Ovary (tissue), 9 donors: ENCODE measurements around the gene PSMG4. TPM values are rescaled to one million over a fixed set of nuclear protein-coding genes. Genes with fewer than 3 reads are reported as not detected.
A peak's percentile ranks its signal among the peaks of the same experiment; 100 is the strongest.

Experiments
- DNase-seq, 5 donors: peaks; one replicate each; pipeline ENCODE4 v3.0.0-alpha.2; 2019 to 2020
- H3K27ac ChIP-seq, 2 donors: fragments of 200-600 bp; one replicate each; pipeline versions ENCODE4 v1.5.1 to v1.8.0; 2019 to 2022
- H3K27me3 ChIP-seq: fragments of 200-600 bp; one replicate; pipeline ENCODE4 v1.8.0; 2022
- H3K36me3 ChIP-seq: fragments of 200-600 bp; sonication (generic); one replicate; pipeline ENCODE4 v1.5.1; 2019
- H3K4me1 ChIP-seq: one replicate; pipeline ENCODE4 v1.8.1; 2013; ENCODE audit warnings: mild to moderate bottlenecking, moderate library complexity; ENCODE audit not compliant: insufficient read depth
- H3K4me3 ChIP-seq: fragments of 200-600 bp; sonication (generic); one replicate; pipeline ENCODE4 v1.5.1; 2017
- H3K9me3 ChIP-seq, 2 donors: fragments of 200-600 bp in 1 of 2; sonication (generic) in 1 of 2; one replicate each; pipeline versions ENCODE4 v1.5.1 to v1.8.1; 2013 to 2019; ENCODE audit warnings: mild to moderate bottlenecking in 1 of 2, moderate library complexity in 1 of 2
- EP300 ChIP-seq: sonication (generic); formaldehyde crosslinking; IDR thresholded peaks from one replicate; pipeline ENCODE4 v1.6.1; 2017; ENCODE audit warnings: antibody characterized with exemption
- POLR2A ChIP-seq: fragments of 450-650 bp; IDR thresholded peaks from one replicate; pipeline ENCODE4 v1.6.1; 2017; ENCODE audit warnings: antibody characterized with exemption, mild to moderate bottlenecking, moderate library complexity
- WGBS, 3 donors: extraction: QIAGEN DNeasy Blood & Tissue Kit in 1 of 3; methylation state at CpG; one replicate each; pipeline versions ENCODE4 v1.1.5 to v1.1.7; 2013 to 2017; 5-methylcytosine and 5-hydroxymethylcytosine counted together
- intact Hi-C, 4 donors: fragments of 100-400 bp; cut with DNase I; formaldehyde crosslinking; loops; one replicate each; pipeline versions ENCODE4 v1.11.0 to v1.15.1; 2022 to 2023
- polyA plus RNA-seq, 2 donors: library from polyadenylated mRNA; stranded (reverse); fragments of 200-250 nt in 1 of 2; fragments of 350-450 nt in 1 of 2; fragmentation: Illumina TruSeq in 1 of 2; extraction: RNeasy Lipid Tissue Mini Kit (QIAGEN cat#74804) in 1 of 2; gene quantifications; one replicate each; pipeline ENCODE4 v1.2.3, GENCODE V29; 2013 to 2014
- total RNA-seq, 7 donors: library from RNA; depleted of rRNA in 2 of 7; stranded (reverse); fragments of >200 nt in 2 of 7; fragmentation: NEBNext Ultra II Directional in 3 of 7; extraction: Animal tissue kit (Norgen Biotek cat#: 25700) in 3 of 7; gene quantifications; one replicate each; pipeline versions ENCODE4 v1.1.0 to v1.2.4, GENCODE V29; 2016 to 2023
- TF ChIP-seq, protein P1 (sequence below), 3 donors: fragments of 450-650 bp in 2 of 3; fragments of 200-600 bp in 1 of 3; IDR thresholded peaks; one replicate each; pipeline versions ENCODE4 v1.5.1 to v1.8.0; 2016 to 2022; ENCODE audit warnings: antibody characterized with exemption in 3 of 3, mild to moderate bottlenecking in 1 of 3
- donor health status: DM: no; HTN: no; CAD: no; lungs with moderate emphysema.
- donor health status: DM: no; HTN: no; CAD: no.
- donor health status: Bipolar disorder and iron deficiency.
- donor health status: DM: yes; HTN: yes; CAD: no.
- donor health status: DM: no; HTN: no; CAD: no.
- donor health status: DM: yes; HTN: yes; CAD: no.

Gene PSMG4
- total and polyA plus RNA-seq, 9 donors: 8.5 to 34.8 (median 22.7) TPM

- Histone ChIP-seq H3K36me3 (no peaks in the 10 kb centered on the region), H3K9me3 (no peaks in the 10 kb centered on the region), H3K27me3 (no peaks in the 10 kb centered on the region), H3K27ac (no peak overlapping the region), H3K4me3 (no peak overlapping the region), H3K4me1 (peaks cover 1% of the 10 kb centered on the region)
- DNase-seq: peak in 3 of 5 donors; percentile 1 to 14 (median 5)
- no peak for TF ChIP-seq EP300
- TF ChIP-seq, protein P1, sequence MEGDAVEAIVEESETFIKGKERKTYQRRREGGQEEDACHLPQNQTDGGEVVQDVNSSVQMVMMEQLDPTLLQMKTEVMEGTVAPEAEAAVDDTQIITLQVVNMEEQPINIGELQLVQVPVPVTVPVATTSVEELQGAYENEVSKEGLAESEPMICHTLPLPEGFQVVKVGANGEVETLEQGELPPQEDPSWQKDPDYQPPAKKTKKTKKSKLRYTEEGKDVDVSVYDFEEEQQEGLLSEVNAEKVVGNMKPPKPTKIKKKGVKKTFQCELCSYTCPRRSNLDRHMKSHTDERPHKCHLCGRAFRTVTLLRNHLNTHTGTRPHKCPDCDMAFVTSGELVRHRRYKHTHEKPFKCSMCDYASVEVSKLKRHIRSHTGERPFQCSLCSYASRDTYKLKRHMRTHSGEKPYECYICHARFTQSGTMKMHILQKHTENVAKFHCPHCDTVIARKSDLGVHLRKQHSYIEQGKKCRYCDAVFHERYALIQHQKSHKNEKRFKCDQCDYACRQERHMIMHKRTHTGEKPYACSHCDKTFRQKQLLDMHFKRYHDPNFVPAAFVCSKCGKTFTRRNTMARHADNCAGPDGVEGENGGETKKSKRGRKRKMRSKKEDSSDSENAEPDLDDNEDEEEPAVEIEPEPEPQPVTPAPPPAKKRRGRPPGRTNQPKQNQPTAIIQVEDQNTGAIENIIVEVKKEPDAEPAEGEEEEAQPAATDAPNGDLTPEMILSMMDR (IDR thresholded peaks at IDR 0.05): no peak
- TF ChIP-seq POLR2A: no peak
- intact Hi-C loops: loop anchor here in 1 of 4 donors (10.0 kb wide), 1 partner anchor 167 kb away; the partner anchor contains the start of gene SLC22A23
- WGBS, 3 donors: 72 to 85% (median 78%) methylated on average over 17 of the region's 17 CpGs
These were observed 29.4 kb downstream of the PSMG4 start for GRCh38 chr6:3287976-3288707.

DNA sequence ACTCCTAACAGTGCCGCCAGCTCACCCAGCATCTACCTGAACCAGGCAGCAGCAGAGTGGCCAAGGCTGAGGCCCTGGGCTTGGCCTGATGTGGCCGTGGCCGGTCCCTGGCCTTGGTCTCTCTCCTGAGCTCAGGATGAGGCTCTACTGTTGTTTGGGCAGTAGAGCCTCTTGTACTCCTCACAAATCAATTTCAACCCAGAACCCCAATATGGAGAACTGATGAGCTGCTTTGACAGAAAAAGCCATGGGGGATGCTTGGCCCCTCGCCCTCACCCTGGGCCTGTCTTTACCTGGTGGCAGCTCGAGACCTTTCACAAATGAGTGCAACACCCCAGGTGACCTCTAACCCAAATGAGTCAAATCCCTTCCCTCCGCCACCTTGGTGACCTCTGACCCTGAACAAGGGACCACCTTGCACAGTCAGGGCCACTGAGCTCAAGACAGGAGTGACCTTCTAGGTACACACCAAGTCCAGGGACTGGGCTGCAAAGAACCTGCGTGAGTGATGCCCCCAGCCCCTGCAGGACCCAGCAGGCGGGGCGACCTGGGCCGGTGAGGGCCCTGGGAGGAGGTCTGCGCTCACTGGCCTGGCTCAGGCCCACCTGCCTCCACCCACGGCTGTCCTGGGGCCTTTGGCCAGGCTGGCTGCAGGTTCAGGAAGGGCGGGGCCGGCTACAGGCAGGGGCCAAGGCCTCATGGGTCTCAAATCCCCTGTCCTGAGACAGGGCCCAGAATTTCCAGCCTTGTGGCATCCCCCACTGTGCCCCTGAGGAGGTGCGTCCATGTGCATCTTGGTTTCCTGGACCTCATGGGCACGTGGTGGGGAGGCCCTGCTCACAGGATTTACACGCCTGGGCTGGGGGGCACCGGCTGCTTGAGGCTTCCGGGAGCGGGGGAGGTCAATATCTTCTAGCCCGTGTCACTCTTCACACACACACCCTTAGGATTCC lies 30.2 kb downstream of the PSMG4 start:
- no peaks in the 10 kb centered on the region for H3K27me3 ChIP-seq
- H3K9me3 ChIP-seq: no peaks in the 10 kb centered on the region
- DNase-seq: peak in 3 of 5 donors; percentile 15 to 34 (median 21)
- H3K36me3 ChIP-seq: no peaks in the 10 kb centered on the region
- H3K4me3 ChIP-seq: no peak overlapping the region
- WGBS, 3 donors: 80 to 88% (median 86%) methylated on average over 18 to 21 of the region's 21 CpGs
- H3K4me1 ChIP-seq: peaks cover 1% of the 10 kb centered on the region
- TF ChIP-seq POLR2A: no peak
- no peak for TF ChIP-seq EP300
- TF ChIP-seq, protein P1 (IDR thresholded peaks at IDR 0.05): no peak
- H3K27ac ChIP-seq: no peak overlapping the region
- intact Hi-C loops: loop anchor here in 1 of 4 donors (10.0 kb wide), 1 partner anchor 166 kb away; the partner anchor contains the start of gene SLC22A23

DNA sequence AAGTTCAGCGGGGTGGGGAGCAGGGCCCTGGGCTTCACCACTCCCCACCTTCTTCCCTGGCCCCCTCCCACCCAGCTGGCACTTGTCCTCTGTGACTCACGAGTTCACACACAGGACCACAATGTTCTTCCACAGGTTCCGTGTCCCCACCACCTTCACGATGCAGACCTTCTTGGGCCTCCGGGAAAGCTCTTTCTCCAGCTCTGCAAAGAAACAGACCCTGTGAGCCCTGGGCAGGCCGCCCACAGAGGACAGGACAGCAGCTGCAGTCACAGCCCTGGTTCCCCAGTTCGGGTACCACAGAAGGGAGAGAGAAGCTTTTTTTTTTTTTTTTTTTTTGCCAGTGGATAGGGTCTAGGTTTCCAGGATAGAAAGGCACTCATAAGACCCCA lies 30.9 kb downstream of the PSMG4 start:
- H3K27ac ChIP-seq: no peak overlapping the region
- intact Hi-C loops: loop anchor here in 1 of 4 donors (10.0 kb wide), 1 partner anchor 165 kb away; the partner anchor contains the start of gene SLC22A23
- no peaks in the 10 kb centered on the region for H3K9me3 ChIP-seq
- no peak overlapping the region for H3K4me3 ChIP-seq
- peaks cover 1% of the 10 kb centered on the region for H3K4me1 ChIP-seq
- 75 to 84% (median 81%) methylated on average over 7 of the region's 7 CpGs for WGBS, 3 donors
- no peaks in the 10 kb centered on the region for H3K27me3 ChIP-seq
- no peaks in the 10 kb centered on the region for H3K36me3 ChIP-seq
- peak in 2 of 5 donors; percentile 18 to 21 for DNase-seq
- TF ChIP-seq, protein P1 (IDR thresholded peaks at IDR 0.05): no peak
- no peak for TF ChIP-seq POLR2A
- TF ChIP-seq EP300: no peak

DNA sequence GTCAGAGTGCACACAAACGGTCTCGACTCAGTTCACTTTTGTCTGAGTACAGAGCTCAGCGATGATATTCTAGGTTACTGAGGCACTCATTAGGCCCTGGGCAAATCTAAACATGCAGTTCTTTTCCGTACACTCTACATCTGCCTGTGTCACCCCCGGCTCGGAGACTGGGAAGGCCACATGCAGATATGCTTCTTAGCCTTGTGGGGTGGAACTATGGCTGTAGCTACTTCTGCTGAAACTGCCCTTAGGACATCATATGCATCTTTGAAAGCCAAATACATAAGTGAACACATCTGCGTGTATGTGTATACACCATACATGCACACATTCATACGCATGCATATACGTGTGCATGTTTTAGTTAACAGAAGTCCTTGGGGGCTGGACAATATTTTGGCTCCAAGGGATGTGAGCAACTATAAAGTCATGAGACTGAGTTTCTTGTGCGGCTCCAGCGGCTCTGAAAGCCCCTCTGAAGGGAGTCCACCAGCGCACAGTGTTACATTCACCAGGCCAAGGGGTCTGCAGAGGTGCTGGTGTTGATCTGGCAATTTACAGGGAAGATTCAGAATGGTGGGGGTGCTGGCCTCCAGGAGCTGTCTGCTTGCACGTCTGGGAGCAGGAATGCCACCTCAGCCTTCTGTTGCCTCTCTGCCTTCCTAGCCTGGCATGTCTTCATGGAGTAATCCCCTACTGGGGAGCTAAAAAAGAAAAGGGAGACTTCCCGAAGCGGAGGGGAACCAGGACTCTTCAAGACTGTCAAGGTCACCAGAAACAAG lies 31.6 kb downstream of the PSMG4 start:
- TF ChIP-seq POLR2A: no peak
- H3K27me3 ChIP-seq: no peaks in the 10 kb centered on the region
- no peaks in the 10 kb centered on the region for H3K36me3 ChIP-seq
- intact Hi-C loops: no loop called here
- H3K4me1 ChIP-seq: peaks cover 1% of the 10 kb centered on the region
- H3K4me3 ChIP-seq: no peak overlapping the region
- H3K27ac ChIP-seq: no peak overlapping the region
- H3K9me3 ChIP-seq: no peaks in the 10 kb centered on the region
- peak in 2 of 5 donors; percentile 5 to 8 for DNase-seq
- 69 to 73% (median 72%) methylated on average over 15 of the region's 15 CpGs for WGBS, 3 donors
